ENCODE data around the gene SCARB1. TPM values are rescaled to one million over a fixed set of nuclear protein-coding genes. Genes with fewer than 3 reads are reported as not detected.
A peak's percentile ranks its signal among the peaks of the same experiment; 100 is the strongest.

The SCARB1 gene
- total RNA-seq, 1 experiment from 2014 or later: 38.0 TPM

- DNase-seq (ENCODE audit: low read depth): peak; percentile 92
Measured at GRCh38 chr12:124774462-124775167, 89.0 kb downstream of the SCARB1 start.

GRCh38 chr12:124774054-124774461 is 89.6 kb downstream of the SCARB1 start:
- no peak for DNase-seq (ENCODE audit: low read depth)

DNA sequence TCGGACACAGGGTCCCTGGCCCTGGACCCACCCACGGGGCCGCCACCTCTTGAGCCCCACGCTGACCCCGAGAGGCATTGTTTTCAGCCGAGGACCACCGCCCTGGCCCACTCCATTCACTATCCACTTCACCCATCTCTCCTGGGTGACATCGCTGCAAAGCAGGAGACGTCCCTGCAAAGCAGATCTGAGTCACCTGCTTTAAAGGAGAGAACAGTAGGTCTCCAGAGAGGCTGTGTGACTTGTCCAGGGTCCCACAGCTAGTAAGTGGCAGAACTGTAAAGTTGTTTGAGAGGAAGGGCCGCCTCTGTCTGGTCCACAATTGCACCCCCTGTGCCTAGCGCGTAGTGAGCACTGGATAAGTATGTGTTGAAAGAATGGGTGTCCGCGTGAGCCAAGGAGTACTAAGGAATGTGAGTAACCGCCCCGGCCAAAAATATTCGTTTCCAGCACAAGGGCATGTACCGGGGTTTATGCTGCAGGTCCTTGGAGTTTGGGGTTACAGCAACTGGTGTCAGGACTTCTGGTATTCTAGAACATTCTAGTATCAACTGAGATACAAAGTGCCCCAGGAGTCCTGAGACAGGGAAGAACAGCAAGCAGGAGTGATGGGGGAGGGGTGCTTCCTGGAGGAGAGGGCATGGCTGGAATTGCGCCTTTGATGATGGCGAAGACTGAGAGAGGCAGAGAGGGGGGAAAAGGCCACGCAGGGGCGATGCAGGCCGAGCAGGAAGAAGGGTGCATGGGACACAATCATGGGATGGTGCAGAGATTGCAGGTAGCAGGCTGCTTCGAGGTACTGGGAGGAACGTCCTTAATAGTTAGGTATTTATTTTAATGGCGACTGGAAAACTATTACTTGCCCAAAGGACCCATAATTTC is 91.1 kb downstream of the SCARB1 start:
- no peak for DNase-seq (ENCODE audit: low read depth)

GRCh38 chr12:124771462-124772288 is 92.0 kb downstream of the SCARB1 start:
- DNase-seq (ENCODE audit: low read depth): peak; percentile 63

GRCh38 chr12:124770728-124771127 is 92.9 kb downstream of the SCARB1 start:
- no peak for DNase-seq (ENCODE audit: low read depth)

DNA sequence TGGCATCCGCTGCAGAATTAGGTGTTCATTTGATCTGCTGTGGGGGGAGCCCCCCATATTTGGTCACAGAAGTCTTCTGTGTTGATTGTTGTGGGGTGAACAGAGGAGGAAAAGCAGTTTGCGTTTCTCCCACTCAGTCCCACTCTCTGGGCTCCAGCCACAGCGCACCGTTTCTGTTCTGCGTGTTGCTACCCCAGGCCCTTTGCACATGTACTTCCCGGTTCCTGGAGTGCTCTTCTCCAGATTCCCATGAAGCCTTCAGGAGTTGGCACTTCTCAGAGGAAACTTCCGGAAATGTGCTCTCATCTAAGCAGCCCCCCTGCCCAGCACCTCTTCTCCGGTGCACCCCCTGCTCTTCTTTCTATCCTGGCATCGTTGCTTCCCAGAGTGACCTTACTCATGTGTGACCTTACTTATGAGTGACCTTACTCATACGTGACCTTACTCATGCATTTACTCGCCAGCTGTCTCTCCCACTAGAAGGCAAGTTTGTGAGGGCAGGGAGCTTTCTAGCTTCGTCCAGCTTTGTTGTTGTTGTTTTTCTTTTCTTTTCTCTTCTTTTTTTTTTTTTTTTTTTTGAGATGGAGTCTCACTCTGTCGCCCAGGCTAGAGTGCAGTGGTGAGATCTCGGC is 93.7 kb downstream of the SCARB1 start:
- no peak for DNase-seq (ENCODE audit: low read depth)

DNA sequence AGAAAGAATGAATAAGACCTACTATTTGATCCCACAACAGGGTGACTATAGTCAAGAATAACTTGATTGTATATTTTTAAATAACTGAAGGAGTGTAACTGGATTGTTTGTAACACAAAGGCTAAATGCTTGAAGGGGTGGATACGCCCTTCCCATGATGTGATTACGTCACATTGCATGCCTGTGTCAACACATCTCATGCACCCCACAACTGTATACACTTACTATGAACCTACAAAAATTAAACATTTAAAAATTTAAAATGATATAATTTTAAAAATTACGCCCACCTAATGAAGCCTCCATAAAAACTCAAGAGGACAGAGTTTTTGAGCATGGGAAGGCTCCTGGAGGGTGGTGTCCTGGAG is 94.5 kb downstream of the SCARB1 start:
- no peak for DNase-seq (ENCODE audit: low read depth)

DNA sequence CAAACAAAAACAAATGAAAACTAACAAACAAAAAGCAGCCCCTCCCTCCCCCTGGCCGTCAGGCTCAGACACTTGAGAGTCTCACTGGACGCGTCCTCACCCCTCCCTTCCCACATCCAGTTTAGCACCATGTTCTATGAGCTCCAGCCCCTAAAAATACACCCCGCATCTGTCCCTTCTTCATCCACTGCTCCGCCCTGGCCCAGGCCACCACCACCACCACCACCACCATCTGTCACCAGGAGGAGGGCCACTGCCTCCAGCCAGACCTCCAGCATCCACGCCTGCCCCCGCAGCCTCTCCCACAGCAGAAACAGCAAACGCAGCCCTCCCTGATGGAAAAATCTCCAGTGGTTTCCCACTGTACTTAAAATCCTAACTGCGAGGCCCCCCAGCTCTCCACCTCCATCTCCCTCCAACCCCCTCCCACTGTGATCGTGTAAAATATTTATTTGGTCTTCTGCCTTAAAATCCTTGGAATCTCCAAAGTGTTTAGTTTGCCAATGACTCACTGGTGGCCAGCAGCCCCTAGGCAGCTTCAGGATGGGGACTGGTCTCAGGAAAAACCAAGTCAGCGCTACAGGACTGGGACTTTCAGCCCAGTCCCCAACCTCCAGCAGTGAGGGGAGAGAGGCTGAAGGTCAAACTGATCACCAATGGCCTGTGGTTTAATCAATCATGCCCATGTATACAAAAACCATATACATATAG is 95.1 kb downstream of the SCARB1 start:
- DNase-seq (ENCODE audit: low read depth): peak; percentile 55

GRCh38 chr12:124767066-124767821 is 96.4 kb downstream of the SCARB1 start:
- DNase-seq (ENCODE audit: low read depth): peak; percentile 55

DNA sequence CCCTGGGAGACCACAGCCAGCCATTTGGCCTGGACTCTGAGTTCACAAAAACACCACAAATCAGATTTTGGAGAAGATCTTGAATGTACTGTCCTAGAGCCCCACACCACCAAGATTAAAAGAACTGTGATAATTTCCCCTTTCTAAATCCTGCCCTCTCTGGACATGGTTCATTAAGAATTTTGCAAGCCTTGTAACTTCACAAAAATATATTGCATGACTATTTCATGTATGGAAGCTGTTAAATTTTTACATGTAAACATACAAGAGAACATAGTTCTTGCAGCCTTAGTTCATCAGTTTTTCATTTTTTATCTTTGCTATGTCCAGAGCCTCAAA is 97.0 kb downstream of the SCARB1 start:
- DNase-seq (ENCODE audit: low read depth): no peak

- peak; percentile 28 for DNase-seq (ENCODE audit: low read depth)
Measured at GRCh38 chr12:124765581-124766489, 97.8 kb downstream of the SCARB1 start.

GRCh38 chr12:124764870-124765580 is 98.6 kb downstream of the SCARB1 start:
- DNase-seq (ENCODE audit: low read depth): peak; percentile 95

DNA sequence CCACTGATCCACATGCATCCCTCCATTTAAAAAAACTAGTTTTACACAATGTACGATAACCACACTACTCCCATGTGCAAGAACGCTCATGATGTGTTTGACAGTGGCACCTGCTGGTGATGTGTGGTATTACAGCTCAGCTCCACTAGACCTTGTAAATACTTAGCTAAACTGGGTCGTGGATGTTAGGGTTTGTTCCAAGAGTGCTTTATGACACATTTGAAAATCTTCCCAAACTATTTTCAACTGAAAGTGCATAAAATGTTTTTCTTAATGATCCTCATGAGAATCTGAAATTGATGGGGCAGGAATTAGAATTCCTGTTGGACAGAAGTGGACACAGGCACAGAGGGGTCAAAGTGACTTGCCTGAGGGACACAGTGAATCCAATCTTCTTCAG is 99.2 kb downstream of the SCARB1 start:
- DNase-seq (ENCODE audit: low read depth): peak; percentile 57

GRCh38 chr12:124763594-124763979 is 100.1 kb downstream of the SCARB1 start:
- no peak for DNase-seq (ENCODE audit: low read depth)

DNA sequence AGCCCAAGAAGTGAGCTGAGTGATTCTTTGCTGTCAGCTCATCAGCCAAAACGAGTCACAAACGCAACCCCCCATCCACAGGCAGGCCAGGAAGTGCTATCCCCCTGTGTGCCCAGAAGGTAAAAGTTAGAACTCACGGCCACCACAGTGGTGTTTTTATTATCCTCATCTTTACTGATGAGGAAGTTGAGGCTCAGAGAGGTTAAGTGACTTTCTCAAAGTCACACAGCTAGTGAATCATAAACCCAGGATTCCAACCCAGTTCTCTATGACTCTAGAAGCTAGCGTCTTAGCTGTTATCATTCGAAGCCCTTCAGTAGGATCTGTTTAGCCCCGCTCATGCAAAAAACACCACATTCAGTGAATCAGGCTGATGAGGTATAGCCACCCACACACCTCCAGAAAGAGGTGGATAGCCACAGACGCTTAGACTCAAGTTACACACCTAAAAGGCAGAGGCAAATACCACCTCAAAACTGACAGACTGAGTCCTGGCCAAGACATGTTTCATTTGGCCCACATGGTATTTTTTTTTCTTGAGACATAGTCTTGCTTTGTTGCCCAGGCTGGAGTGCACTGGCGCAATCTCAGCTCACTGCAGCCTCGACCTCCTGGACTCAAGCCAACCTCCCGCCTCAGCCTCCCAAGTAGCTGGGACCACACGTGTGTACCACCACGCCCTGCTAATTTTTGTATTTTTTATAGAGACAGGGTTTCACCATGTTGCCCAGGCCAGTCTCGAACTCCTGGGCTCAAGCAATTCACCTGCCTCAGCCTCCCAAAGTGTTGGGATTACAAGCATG is 100.7 kb downstream of the SCARB1 start:
- DNase-seq (ENCODE audit: low read depth): no peak

DNA sequence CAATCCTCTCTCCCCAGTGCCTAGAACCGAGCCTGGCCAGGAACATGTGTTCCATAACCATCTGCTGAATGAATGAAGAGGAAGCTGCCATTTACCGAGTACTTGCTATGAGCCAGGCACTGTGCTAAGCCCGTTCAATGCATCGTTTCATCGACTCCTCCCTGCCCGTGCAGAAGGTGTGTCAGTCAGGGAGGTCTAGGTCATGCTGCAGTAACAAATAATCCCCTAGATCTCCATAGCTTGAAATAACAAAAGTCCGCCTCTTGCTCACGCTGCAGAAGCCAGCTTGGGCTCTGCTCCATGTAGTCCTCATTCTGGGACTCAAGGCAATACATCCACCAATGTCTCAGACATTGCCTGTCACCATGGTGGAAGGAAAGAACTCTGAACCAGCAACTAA is 101.3 kb downstream of the SCARB1 start:
- no peak for DNase-seq (ENCODE audit: low read depth)

DNA sequence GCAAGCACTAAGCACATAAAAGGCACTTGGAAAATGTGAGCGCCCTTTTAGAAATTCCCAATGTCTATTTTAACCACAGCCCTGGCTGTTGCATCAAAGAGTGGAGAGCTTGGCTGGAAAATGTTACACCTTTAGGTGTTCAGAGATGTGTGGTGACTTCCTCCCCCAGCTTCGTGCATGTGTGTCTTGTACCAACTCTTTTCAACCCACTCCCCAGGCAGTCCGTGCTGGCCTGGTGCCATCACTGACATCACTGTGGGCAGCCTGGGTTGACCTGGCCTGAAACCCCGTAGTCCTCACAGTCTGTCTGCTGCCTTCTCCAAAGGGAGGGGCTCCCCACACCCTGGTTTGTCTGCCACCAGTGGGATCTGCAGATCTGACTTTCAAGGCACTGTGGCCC is 101.8 kb downstream of the SCARB1 start:
- peak; percentile 63 for DNase-seq (ENCODE audit: low read depth)

- DNase-seq (ENCODE audit: low read depth): no peak
Measured at GRCh38 chr12:124761056-124761455, 102.6 kb downstream of the SCARB1 start.
